Subcutaneous adipose tissue (tissue), 4 donors: ENCODE results near the gene CELF4. TPM values are rescaled to one million over a fixed set of nuclear protein-coding genes. Genes with fewer than 3 reads are reported as not detected.

Experiments used
- total RNA-seq, 4 donors: library from RNA; depleted of rRNA; stranded (reverse); fragments of >200 nt; gene quantifications; one replicate each; pipeline ENCODE4 v1.1.0, GENCODE V29; 2016
- TF ChIP-seq, protein P1 (sequence below): fragments of 450-650 bp; IDR thresholded peaks from one replicate; pipeline ENCODE4 v1.5.1; 2016; ENCODE audit warnings: low read depth, mild to moderate bottlenecking, control low read depth, antibody characterized with exemption, moderate library complexity

Gene CELF4
- total RNA-seq, 4 donors from 2014 or later = not detected

DNA sequence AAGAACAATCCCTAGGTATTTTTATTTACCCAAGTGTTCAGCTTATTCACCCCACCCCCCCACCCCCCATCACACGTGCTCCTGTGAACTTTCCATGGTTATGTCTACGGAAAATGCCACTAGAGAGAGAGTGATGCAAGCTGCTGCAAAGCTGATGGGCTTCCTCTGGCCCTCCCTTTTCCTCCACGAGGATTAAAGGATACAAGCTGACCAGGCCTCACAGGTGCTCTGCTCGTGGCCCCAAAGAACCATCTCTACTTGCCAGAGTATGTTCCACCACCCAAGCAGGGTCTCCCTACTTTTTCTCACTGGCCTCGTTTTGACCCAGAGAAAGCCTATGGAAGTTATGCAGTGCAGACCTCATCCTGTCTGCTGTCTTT, 342.6 kb downstream of the CELF4 start:
- TF ChIP-seq, protein P1, sequence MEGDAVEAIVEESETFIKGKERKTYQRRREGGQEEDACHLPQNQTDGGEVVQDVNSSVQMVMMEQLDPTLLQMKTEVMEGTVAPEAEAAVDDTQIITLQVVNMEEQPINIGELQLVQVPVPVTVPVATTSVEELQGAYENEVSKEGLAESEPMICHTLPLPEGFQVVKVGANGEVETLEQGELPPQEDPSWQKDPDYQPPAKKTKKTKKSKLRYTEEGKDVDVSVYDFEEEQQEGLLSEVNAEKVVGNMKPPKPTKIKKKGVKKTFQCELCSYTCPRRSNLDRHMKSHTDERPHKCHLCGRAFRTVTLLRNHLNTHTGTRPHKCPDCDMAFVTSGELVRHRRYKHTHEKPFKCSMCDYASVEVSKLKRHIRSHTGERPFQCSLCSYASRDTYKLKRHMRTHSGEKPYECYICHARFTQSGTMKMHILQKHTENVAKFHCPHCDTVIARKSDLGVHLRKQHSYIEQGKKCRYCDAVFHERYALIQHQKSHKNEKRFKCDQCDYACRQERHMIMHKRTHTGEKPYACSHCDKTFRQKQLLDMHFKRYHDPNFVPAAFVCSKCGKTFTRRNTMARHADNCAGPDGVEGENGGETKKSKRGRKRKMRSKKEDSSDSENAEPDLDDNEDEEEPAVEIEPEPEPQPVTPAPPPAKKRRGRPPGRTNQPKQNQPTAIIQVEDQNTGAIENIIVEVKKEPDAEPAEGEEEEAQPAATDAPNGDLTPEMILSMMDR = no peak

DNA sequence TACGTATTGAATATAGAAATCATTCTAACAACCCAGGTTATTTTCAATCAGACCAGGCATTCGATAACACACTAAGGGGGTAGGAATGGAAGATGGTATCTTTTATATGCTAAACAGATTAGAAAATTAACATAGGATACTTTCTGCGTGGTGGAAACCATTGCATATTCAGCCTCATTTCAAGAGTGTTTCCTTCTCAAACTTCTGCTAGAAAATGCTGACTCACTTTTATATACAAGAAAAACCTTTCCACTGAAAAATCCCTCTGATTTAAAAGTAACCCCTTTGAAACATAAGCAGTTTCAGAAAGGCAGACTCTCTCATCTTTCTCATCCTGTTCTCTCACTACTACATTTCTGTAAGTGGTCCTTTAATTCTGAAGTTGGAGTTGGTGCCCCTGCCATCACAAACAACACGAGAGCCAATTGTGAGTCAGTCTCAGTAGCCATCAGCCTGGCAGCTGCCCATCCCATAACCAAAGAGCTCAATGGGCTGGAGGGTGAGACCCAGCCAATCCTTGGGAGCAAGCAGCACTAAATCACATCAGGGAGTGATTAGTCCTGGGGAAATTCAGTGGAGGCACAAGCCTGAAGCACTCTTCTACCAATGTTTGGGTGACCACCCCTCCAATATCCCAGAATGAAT, 343.1 kb downstream of the CELF4 start:
- TF ChIP-seq, protein P1 = no peak

DNA sequence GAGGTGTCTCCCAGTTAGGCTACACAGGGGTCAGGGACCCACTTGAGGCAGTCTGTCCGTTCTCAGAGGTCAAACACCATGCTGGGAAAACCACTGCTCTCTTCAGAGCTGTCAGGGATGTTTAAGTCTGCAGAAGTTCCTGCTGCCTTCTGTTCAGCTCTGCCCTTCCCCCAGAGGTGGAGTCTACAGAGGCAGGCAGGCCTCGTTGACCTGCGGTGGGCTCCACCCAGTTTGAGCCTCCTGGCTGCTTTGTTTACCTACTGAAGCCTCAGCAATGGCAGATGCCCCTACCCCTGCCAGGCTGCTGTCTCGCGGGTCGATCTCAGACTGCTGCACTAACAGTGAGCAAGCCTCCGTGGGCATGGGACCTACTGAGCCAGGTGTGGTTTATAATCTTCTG, 346.3 kb downstream of the CELF4 start:
- TF ChIP-seq, protein P1 = no peak

DNA sequence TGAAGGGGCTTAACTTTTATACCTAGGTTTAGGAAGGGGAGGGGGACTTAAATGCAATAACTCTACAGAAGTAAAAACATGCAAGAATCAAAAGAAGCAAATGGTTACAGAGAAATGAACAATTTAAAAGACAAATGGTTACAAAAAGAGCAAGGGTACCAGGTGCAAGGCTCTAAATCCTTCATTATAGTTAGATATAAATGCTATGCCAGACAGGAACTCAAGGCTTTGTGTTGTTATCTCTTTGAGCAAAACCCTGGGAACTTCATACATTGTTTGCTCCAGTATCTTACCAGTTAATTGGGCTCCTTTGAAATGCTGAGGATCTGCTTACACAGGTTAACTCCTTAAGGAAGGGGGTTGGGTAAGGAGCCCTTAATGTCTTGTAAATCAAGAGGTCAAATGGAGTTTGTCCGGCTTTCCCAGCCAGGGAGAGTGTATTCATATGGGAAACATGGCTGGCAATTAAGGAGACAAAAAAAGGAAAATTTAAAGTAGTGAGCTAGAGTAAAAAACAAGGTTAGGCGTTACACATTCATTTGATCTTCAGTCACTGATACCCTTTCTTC, 347.5 kb downstream of the CELF4 start:
- TF ChIP-seq, protein P1 = no peak

DNA sequence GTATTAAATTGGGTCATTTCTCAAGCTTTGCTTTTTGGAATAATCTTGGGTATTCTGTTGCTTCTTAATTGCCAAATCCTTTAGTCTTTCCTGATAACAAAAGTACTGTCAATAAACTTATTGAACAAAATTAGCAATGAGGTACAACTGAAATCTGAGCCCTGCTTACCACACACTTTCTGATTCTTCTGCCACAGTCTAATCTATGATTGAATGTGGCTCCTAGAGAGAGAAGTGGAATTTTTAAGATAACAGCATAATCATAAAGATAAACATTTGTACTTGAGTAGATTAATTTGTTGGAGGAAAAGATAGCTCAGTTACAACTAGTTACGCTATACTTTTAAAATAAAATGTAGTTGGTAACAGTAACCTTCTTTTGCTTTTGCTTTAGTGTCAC, 354.8 kb downstream of the CELF4 start:
- TF ChIP-seq, protein P1 = no peak

DNA sequence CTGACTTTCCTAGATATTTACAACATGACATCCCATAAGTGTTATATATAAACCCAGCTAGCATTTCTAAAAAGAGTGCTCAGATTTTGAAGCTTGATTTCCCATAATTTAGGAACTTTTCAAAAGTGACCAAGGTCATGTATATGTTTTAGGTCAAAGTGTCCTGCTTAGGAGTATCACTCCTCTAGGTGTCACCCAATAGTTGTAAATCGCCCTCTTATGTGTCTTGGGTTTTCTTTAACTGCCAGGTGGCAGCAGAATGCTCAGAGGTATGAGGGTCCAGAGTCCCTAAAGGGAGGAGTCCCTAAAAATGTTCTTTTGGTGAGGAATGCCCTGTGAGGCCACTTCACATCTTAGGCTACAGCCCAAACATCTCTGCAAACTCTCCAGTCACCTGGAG, 358.3 kb downstream of the CELF4 start:
- TF ChIP-seq, protein P1 = no peak

DNA sequence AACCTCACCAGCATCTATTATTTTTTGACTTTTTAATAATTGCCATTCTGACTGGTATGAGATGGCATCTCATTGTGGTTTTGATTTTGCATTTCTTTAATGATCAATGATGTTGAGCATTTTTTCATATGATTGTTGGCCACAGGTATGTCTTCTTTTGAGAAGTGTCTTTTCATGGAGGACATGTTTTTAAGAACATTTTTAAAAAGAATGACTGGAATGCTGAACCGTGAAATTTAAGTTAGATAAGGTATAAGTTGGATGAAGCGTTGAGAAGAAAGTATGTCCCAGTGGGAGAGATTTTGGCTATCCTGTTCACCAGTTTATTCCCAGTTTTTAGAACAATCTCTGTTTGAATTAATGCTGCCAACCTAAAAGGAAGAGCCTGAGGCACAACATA, 365.9 kb downstream of the CELF4 start:
- TF ChIP-seq, protein P1 = no peak
